ENCODE data around the gene ABCB7.
"Not testable (repeated sequence)": the region's sequence is repeated elsewhere in the genome, so short reads cannot be mapped to it uniquely, and the experiment has no call there.

The ABCB7 gene

DNA sequence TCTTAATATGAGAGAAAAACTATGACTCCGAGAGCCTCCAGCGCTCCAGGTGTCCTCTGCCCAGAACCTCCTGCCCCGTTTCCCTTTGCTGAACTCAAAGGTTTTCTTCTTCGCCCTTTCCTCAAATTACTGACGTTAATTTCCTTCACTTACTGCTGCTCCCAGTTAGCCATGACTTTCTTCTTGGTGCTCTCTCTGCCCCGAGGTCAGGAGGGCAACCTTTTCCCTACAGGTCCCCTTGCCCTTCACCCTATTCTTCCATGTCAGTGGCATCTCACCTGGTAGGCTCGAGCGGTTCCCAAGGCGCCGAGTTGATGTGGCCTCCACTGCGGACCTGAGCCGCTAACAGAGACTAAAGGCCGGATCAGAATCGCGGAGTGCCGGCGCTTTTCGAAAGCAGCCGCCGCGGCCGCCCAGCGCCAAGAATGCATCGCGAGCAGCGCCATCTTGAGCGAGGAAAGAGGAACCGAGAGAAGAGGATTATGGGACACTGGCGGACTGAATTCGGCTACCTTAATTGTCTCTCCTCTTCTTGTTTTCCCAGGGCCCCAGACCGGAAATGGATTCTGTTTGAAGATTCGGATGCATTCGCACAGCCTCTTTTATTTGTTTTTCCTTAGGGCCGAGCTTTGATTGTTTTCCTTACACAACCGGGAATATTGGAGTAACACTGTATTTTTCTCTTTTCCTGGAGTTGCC lies at the start of gene ABCB7:
Gene ABCB7, minus strand, starts transcription at position 457 of the 699 bp plus-strand sequence. Its CDS starts 11 bp downstream, at position 446.
- DNase-seq, result peak; percentile 32 to 37

- DNase-seq, result not testable (repeated sequence)
These were observed 32.5 kb upstream of the ABCB7 start for GRCh38 chrX:75188415-75189206.

GRCh38 chrX:75181721-75182120 lies 25.6 kb upstream of the ABCB7 start:
- DNase-seq, result no peak

DNA sequence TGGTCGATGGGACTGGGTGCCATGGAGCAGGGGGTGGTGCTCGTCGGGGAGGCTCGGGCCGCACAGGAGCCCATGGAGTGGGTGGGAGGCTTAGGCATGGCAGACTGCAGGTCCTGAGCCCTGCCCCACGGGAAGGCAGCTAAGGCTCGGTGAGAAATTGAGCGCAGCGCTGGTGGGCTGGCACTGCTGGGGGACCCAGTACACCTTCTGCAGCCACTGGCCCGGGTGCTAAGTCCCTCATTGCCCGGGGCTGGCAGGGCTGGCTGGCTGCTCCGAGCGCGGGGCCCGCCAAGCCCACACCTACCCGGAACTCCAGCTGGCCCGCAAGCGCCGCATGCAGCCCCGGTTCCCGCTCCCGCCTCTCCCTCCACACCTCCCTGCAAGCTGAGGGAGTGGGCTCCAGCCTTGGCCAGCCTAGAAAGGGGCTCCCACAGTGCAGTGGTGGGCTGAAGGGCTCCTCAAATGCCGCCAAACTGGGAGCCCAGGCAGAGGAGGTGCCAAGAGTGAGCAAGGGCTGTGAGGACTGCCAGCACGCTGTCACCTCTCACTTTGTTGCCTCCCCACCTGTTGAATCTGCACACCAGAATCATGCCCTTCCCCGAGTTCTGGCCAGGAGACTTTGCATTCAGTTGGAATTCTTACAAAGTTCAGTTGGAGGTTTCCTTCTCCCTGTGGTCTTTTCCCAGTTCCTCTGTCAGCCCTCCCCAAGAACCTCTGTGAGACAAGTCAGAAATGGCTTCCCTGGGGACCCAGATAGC lies 23.6 kb upstream of the ABCB7 start:
- not testable (repeated sequence) for DNase-seq

GRCh38 chrX:75172257-75172890 lies 16.3 kb upstream of the ABCB7 start:
- DNase-seq, result not testable (repeated sequence)

DNA sequence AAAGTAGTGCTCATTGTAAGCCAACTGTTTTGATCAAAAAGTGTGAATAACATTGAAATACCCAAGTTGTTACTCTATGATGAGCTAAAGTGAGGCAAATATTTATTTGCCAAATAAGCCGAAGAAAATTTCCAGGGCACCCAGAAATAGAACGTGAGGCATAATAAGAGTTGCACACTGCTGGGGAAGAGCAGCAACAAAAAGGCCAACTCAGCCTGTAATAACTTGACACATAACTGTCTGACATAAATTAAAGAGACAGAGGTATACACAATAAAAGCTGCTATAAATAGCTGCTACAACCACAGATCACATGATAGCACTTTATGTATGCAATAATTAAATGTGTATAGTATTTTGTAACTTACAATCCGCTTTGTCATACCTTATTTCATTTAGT lies 2.0 kb upstream of the ABCB7 start:
- DNase-seq, result no peak

DNA sequence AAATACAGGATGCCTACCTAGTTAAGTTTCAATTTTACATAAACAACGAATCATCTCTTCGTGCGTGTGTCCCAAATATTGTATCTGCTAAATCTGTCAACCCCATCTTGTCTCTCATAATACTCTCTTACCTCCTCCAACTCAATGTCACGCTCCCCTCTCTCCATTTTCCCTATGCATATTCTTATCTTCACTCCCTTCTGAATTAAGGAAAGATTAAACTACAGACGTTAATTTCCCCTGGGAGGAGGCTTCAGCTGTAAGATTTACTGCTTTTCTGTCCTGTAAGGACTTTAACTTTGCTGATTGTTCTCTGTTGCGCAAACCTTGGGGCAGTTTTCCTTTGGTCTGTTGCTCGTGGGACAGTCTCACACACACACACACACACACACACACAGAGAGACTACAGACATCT lies 455 bp upstream of the ABCB7 start:
- DNase-seq, result no peak

- DNase-seq, result no peak
These were observed 646 bp downstream of the ABCB7 start for GRCh38 chrX:75155447-75155826.

DNA sequence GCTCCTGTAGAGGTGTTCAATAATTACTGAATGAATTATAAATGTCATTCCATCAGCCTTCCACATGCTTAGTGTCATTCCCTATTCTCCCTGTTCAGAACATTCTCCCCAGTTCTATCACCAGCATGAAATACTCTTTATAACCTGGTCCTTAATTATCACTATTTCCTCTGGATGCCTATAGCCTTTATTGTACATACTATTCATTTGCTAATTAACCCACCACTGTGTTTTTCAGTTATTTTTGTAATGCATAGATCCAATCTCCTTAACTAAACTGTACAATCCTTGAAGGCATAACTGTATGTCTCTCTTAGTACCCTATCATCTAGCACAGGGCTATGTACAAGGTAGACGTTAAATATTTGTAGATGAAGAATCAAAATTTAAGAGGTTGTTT lies 1.2 kb downstream of the ABCB7 start:
- no peak for DNase-seq

- no peak for DNase-seq
These were observed 4.1 kb downstream of the ABCB7 start for GRCh38 chrX:75151827-75152592.

- no peak for DNase-seq
These were observed 6.4 kb downstream of the ABCB7 start for GRCh38 chrX:75149654-75150053.

GRCh38 chrX:75132672-75133071 lies 23.4 kb downstream of the ABCB7 start:
- DNase-seq, result no peak

GRCh38 chrX:75131973-75132627 lies 24.0 kb downstream of the ABCB7 start:
- no peak for DNase-seq

- not testable (repeated sequence) for DNase-seq
These were observed 27.0 kb downstream of the ABCB7 start for GRCh38 chrX:75129069-75129468.

DNA sequence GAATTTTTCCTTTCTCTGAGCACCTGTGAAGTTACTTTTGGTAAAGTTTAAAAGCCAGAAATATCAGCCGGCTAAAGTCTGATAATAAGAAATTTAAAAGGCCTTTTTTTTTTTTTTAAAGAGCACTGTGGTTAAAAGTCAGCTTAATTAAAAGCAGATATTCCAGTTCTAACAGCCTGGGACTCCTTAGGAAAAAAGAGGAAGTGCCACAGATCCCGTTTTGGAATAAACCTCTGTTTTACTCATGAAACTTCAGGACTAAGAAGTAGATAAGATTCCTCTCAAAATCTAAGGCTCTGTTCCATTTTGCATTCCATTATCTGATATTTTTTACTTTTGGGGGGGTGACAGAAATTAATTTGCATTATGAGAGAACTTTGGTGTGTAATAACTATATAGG lies 37.8 kb downstream of the ABCB7 start:
- DNase-seq, result no peak

- no peak for DNase-seq
These were observed 40.2 kb downstream of the ABCB7 start for GRCh38 chrX:75115707-75116413.

GRCh38 chrX:75114638-75115037 lies 41.4 kb downstream of the ABCB7 start:
- no peak for DNase-seq

DNA sequence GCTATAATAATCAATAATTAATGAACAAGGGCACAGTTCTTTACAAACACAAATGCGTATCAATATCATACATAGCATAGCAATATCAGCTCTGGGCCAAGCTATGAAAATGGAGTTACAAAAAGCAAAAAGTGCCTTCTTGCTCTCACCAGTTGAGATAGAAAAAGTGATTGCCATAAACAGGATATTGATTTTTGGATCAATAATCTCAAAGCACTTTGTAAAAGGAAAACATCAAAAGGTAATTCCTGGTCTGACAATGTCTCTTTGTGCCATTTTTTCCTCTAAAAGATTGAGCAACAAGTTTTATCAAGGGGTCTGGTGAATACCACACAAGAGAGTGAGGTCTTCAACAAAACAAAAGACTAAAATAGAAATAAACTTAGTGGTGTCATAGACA lies 42.4 kb downstream of the ABCB7 start:
- no peak for DNase-seq

DNA sequence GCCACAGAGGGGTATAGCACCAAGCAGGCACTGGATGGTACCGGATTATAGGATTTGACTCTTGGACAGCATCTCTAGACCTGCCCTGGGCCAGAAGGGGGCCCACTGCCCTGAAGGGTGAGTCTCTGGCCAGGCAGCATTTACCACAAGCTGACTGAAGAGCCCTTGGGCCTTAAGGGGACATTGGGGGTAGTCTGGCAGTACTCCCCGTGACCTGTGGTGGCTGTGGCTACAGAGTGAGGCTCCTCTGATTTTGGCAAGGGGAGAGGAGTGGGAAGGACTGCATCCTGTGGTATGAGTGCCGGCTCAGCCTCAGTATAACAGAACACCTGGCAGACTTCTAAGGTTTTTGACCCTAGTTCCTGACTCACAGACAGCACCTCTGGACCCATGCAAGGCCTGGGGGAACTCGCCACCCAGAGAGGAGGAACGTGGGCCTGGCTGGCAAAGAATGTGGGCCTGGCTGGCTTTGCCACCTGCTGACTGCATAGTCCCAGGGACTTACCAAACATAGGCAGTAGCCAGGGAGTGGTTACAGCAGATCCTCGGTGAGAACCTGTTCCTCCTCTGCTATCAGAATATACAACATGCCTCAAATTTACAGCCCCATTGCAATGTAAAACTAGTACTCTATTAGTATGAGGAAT lies 48.1 kb downstream of the ABCB7 start:
- no peak for DNase-seq

DNA sequence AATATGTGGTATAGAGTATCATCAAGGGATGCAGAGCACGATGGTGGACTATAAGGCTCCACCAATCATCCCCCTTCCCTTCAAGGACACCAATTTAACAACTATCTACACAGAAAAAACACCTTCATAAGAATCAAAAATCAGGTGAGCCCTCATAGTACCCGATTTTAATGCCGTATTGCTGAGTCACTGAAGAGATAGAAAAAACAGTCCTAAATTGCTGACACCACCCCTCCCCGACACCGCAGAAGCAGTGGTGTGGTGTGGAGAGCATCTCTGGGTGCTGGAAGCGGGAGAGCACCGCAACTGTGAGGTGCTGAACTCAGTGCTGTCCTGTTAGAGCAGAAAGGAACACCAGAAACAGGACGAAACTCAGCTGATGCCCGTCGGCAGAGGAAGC lies 49.3 kb downstream of the ABCB7 start:
- no peak for DNase-seq

GRCh38 chrX:75096331-75096730 lies 59.8 kb downstream of the ABCB7 start:
- no peak for DNase-seq
